Subcutaneous adipose tissue (tissue), 4 donors: ENCODE measurements around the gene DNAI2. TPM values are rescaled to one million over a fixed set of nuclear protein-coding genes. Genes with fewer than 3 reads are reported as not detected.

Experiments
- total RNA-seq, 4 donors: library from RNA; depleted of rRNA; stranded (reverse); fragments of >200 nt; gene quantifications; one replicate each; pipeline ENCODE4 v1.1.0, GENCODE V29; 2016
- TF ChIP-seq, protein P1 (sequence below): fragments of 450-650 bp; IDR thresholded peaks from one replicate; pipeline ENCODE4 v1.5.1; 2016; ENCODE audit warnings: low read depth, mild to moderate bottlenecking, control low read depth, antibody characterized with exemption, moderate library complexity

The DNAI2 gene
- total RNA-seq, 4 donors from 2014 or later = not detected

DNA sequence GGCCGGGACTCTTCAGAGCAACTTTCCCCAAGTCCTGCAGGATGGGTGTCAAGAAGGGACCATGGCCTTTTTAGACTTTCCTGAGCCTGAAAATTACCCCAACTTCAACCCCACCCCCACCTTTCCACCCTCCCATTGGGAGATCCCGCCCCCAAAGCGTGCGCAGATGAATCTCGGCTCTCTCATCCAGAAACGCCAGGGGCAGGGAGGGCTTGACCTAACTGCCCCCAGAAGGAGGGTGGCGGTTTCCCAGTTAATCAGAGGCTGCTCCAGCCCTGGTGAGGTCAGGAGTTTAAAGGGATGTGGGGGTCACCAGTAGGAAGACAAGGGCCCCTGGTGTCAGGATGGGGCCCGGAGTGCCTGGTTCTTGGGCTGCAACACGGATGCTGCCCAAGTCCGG, 52.5 kb downstream of the DNAI2 start:
- TF ChIP-seq, protein P1, sequence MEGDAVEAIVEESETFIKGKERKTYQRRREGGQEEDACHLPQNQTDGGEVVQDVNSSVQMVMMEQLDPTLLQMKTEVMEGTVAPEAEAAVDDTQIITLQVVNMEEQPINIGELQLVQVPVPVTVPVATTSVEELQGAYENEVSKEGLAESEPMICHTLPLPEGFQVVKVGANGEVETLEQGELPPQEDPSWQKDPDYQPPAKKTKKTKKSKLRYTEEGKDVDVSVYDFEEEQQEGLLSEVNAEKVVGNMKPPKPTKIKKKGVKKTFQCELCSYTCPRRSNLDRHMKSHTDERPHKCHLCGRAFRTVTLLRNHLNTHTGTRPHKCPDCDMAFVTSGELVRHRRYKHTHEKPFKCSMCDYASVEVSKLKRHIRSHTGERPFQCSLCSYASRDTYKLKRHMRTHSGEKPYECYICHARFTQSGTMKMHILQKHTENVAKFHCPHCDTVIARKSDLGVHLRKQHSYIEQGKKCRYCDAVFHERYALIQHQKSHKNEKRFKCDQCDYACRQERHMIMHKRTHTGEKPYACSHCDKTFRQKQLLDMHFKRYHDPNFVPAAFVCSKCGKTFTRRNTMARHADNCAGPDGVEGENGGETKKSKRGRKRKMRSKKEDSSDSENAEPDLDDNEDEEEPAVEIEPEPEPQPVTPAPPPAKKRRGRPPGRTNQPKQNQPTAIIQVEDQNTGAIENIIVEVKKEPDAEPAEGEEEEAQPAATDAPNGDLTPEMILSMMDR = no peak

DNA sequence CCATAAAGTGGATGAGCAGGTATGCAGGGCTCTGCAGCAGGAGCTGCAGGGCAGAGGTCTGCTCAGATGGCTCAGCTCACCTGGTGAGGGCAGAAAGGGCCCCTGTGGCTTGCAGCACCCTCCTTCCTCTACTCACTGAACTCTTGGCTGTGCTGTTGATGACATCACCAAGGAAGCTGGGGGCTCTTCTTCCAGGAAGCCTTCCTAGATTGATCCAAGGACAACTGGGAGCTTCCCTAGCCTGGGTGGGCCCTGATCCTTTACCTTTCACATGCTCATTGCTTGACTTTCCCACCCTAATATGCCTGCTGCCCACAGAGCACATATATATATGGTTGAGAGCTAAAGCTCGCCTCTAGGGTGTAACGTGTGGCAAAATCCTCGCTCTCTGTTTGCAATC, 54.5 kb downstream of the DNAI2 start:
- TF ChIP-seq, protein P1 = no peak

DNA sequence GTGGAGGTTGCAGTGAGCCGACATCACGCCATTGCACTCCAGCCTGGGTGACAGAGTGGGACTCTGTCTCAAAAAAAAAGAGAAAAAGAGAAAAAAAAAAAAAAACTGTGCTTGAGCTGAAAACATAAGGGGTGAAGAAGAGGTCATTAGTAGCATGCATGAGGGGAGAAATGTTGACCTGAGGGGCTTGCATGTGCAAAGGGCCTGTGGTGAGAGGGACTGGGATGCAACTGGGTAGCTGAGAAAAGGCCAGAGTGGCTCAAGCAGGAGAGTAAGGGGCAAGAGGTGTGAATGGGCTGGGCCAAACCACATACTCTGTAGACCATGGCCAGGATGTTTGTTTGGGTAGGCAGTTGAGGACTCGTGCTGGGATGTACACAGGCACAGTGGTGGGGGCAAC, 55.3 kb downstream of the DNAI2 start:
- TF ChIP-seq, protein P1 = no peak

DNA sequence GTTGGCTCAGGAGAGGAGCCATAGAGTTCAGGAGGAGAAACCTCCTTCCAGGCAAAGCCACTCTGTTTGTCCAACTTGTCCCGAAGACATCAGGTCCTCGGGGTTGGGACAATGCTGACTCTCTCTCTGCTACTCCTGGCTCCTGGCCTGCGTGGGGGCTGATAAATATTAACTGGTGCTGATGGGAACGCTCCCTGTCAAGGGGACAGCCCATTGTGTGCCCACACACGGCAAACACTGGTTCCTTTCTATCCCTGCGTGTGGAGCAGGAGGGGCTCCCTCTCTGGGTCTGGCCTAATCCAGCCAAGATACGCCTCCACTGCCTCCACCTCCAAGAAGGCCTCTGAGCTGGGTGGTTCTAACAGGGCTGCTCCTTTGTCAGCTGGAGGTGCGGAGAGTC, 56.4 kb downstream of the DNAI2 start:
- TF ChIP-seq, protein P1 = no peak

DNA sequence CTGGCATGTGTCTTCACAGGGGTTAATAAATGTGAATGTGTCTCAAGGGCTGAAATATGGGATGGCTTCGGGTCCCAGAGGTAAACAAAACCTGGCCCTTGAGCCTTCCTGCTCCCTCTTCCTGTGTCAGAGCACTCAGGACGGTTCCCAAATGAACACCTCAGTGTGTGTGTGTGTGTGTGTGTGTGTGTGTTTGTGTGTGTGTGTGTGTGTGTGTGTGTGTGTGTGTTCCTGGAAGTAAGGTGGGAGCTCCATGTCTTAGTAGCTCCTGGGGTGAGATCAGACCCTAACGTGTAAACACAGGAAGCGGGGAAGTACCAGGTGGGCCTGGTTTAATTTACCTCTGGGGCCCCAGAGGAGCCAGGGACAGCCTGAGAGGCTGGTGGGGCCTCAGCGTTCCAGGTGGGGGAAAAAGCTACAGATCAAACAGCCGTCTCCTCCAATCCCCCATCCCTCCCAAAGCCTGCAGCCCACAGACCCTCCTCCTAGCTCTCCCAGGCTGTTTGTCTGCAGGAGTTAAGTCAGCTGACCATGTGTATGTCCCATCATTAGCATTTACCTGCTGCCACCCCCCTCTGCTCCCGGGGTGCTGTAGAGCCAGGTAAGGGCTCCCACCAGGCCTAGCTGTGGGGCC, 58.1 kb downstream of the DNAI2 start:
- TF ChIP-seq, protein P1 = no peak

DNA sequence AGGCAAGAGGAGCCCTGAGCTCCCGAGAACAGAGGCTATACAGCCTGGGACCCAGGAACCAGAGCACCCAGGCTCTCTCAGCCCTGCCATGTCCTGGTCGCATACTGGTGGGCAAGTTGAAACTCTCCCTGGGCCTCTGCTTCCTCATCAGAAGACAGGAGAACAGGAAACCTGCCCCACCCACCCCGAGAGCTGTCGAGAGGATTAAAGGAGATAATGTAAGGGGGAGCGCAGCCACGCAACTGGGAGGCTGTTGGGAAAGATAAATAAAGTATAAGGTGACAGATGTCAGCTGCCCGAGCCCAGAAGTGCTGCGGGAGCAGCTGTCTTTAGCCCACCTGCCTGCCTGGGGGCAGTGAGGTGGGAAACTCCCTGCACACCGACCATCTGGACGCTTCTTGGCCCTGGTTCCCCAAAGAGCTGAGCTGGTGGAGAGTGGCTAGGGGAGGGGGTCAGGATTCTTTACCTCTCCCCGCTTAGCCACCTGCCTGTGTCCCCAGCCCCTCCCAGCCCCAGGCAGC, 58.8 kb downstream of the DNAI2 start:
- TF ChIP-seq, protein P1 = no peak

DNA sequence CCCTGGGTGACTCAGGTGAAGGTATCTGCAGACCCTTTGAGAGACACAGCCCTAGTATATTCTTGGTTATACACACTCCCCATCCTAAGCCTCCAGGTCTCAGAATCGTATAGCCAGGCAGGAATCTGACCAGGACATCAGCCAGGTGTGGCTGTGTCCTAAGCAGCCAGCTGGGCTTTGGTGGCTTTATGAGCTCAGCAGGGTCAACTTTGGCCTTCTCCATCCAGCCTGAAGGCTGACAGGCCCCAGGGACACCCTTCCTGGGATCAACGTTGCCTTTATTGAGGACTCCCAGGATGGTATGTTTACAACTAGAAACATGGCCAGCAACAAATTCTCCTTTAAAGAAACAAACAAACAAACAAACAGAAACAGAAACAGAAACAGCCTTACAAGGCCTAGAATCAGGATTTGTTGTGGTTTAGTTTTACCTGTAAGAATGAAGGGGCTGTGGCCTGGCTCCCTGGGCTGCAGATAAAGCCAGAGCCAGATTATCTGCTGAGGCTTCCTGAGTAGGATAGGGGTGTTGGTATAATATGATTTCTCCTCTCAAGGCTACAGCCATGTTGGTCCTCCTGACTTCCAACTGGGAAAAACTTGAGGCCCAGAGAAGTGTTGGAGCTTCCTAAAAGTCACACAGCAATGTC, 60.5 kb downstream of the DNAI2 start:
- TF ChIP-seq, protein P1 = no peak
